Measurements from ENCODE around the gene FLAD1. TPM values are rescaled to one million over a fixed set of nuclear protein-coding genes. Genes with fewer than 3 reads are reported as not detected.

FLAD1 gene
- total and polyA plus RNA-seq, 2 donors (not counting 3 experiments of a cell fraction or from before 2014, with no cell fraction given): 42.2 to 59.1 TPM

- intact Hi-C loops (cut with micrococcal nuclease): no loop called here
- Histone ChIP-seq H3K79me2 (ENCODE audit: control insufficient read depth, insufficient read depth, low read length) (peaks cover 16% of the 10 kb centered on the region), H3K27me3 (ENCODE audit: control insufficient read depth in 2 of 2, insufficient read depth in 2 of 2, low read length in 2 of 2) (no peaks in the 10 kb centered on the region), H4K20me1 (replicated peaks; ENCODE audit: control insufficient read depth, extremely low read depth, insufficient read depth, low read length) (no peaks in the 10 kb centered on the region), H3K9ac (replicated peaks; ENCODE audit: extremely low read depth, insufficient read depth, low read length) (no peak overlapping the region), H3K9me1 (replicated peaks; ENCODE audit: control insufficient read depth, extremely low read depth, insufficient read depth, low read length) (no peaks in the 10 kb centered on the region), H3K4me3 (replicated peaks in 1 of 3; ENCODE audit: insufficient read depth in 1 of 3, low read depth in 1 of 3, low read length in 3 of 3) (no peak overlapping the region), H3K4me1 (ENCODE audit: control insufficient read depth, extremely low read depth, insufficient read depth, low read length) (peaks cover 17% of the 10 kb centered on the region), H3K4me2 (ENCODE audit: insufficient read depth, low read length) (no peak overlapping the region), H3K27ac (ENCODE audit: insufficient read depth, low read depth, low read length) (no peak overlapping the region), H3K9me3 (replicated peaks; ENCODE audit: control insufficient read depth, insufficient read depth, low read length) (no peaks in the 10 kb centered on the region), H2AFZ (ENCODE audit: low read depth, low read length) (no peak overlapping the region), H3K36me3 (ENCODE audit: control insufficient read depth in 2 of 2, extremely low read depth in 1 of 2, insufficient read depth in 2 of 2, low read length in 2 of 2) (no peaks in the 10 kb centered on the region)
- no peak for TF ChIP-seq MYC (IDR thresholded peaks at IDR 0.05; ENCODE audit: low read depth, low read length)
- no peak for TF ChIP-seq EZH2 (IDR thresholded peaks at IDR 0.05; ENCODE audit: borderline replicate concordance, low read depth, low read length, severe bottlenecking)
- TF ChIP-seq GATA2 (IDR thresholded peaks at IDR 0.05; ENCODE audit: insufficient read depth, insufficient read length, low read depth, low read length): no peak
- no peak for TF ChIP-seq MAX (IDR thresholded peaks at IDR 0.05; ENCODE audit: insufficient read depth, insufficient read length)
- no TSS peak for BruUV-seq (replicated peaks)
- dilution Hi-C loops (cut with MboI; ENCODE audit: extremely low pct_ligation_motif_present, low sequenced_read_pairs): no loop called here
- ChIA-PET CTCF (interaction anchor here (1.1 to 6.5 kb wide), 4 partner anchors 9 to 39 kb away, joined by 3 to 87 read pairs (median 24); no protein-coding TSS in a partner anchor), POLR2A (interaction anchor here (0.6 kb wide), 2 partner anchors 10 to 1114 kb away, joined by 4 to 6 read pairs; no protein-coding TSS in a partner anchor)
- DNase-seq (ENCODE audit: low read depth, low spot score) (no peak), FAIRE-seq (no peak)
Measured at GRCh38 chr1:155005076-155006011, 22.2 kb downstream of the FLAD1 start.

- H3K27me3 ChIP-seq (ENCODE audit: control insufficient read depth in 2 of 2, insufficient read depth in 2 of 2, low read length in 2 of 2): no peaks in the 10 kb centered on the region
- dilution Hi-C loops (cut with MboI; ENCODE audit: extremely low pct_ligation_motif_present, low sequenced_read_pairs): no loop called here
- intact Hi-C loops (cut with micrococcal nuclease): no loop called here
- peak; percentile 68 for FAIRE-seq
- H3K79me2 ChIP-seq (ENCODE audit: control insufficient read depth, insufficient read depth, low read length): peaks cover 16% of the 10 kb centered on the region
- DNase-seq (ENCODE audit: low read depth, low spot score): no peak
- no peaks in the 10 kb centered on the region for H4K20me1 ChIP-seq (replicated peaks; ENCODE audit: control insufficient read depth, extremely low read depth, insufficient read depth, low read length)
- H3K27ac ChIP-seq (ENCODE audit: insufficient read depth, low read depth, low read length): no peak overlapping the region
- no peak overlapping the region for H2AFZ ChIP-seq (ENCODE audit: low read depth, low read length)
- H3K9me3 ChIP-seq (replicated peaks; ENCODE audit: control insufficient read depth, insufficient read depth, low read length): no peaks in the 10 kb centered on the region
- TF ChIP-seq EZH2 (IDR thresholded peaks at IDR 0.05; ENCODE audit: borderline replicate concordance, low read depth, low read length, severe bottlenecking) (no peak), POLR2AphosphoS5 (IDR thresholded peaks at IDR 0.05; ENCODE audit: insufficient read depth, low read depth, low read length) (no peak), GATA2 (IDR thresholded peaks at IDR 0.05; ENCODE audit: insufficient read depth, insufficient read length, low read depth, low read length) (no peak), MAX (IDR thresholded peaks at IDR 0.05; ENCODE audit: insufficient read depth, insufficient read length) (no peak), POLR2A (IDR thresholded peaks at IDR 0.05; ENCODE audit: low read depth, low read length) (no peak), CTCF (IDR thresholded peaks at IDR 0.05; ENCODE audit: extremely low read depth in 1 of 2, insufficient read depth in 1 of 2, low read depth in 1 of 2, low read length in 2 of 2) (no peak), MYC (IDR thresholded peaks at IDR 0.05; ENCODE audit: low read depth, low read length) (no peak), FOS (IDR thresholded peaks at IDR 0.05; ENCODE audit: borderline replicate concordance, insufficient read depth, low read length) (no peak), JUN (IDR thresholded peaks at IDR 0.05; ENCODE audit: borderline replicate concordance, insufficient read depth, insufficient read length, low read depth) (no peak)
- POLR2A ChIA-PET: interaction anchor here (0.6 kb wide), 1 partner anchor 398 kb away, joined by 3 read pairs; no protein-coding TSS in a partner anchor
- H3K4me1 ChIP-seq (ENCODE audit: control insufficient read depth, extremely low read depth, insufficient read depth, low read length): peaks cover 12% of the 10 kb centered on the region
- H3K4me3 ChIP-seq (replicated peaks in 1 of 3; ENCODE audit: insufficient read depth in 1 of 3, low read depth in 1 of 3, low read length in 3 of 3): no peak overlapping the region
- no peaks in the 10 kb centered on the region for H3K9me1 ChIP-seq (replicated peaks; ENCODE audit: control insufficient read depth, extremely low read depth, insufficient read depth, low read length)
- no peak overlapping the region for H3K9ac ChIP-seq (replicated peaks; ENCODE audit: extremely low read depth, insufficient read depth, low read length)
- no TSS peak for BruUV-seq (replicated peaks)
- no peaks in the 10 kb centered on the region for H3K36me3 ChIP-seq (ENCODE audit: control insufficient read depth in 2 of 2, extremely low read depth in 1 of 2, insufficient read depth in 2 of 2, low read length in 2 of 2)
- CTCF ChIA-PET: interaction anchor here (0.6 to 4.3 kb wide), 5 partner anchors 8 to 79 kb away, joined by 3 to 40 read pairs (median 3); no protein-coding TSS in a partner anchor
- H3K4me2 ChIP-seq (ENCODE audit: insufficient read depth, low read length): no peak overlapping the region
Measured at GRCh38 chr1:155006601-155007101, 23.5 kb downstream of the FLAD1 start.
